Lower leg skin (tissue), 3 donors: ENCODE results near the gene CD28.

Experiments
- POLR2A ChIP-seq, 2 donors: fragments of 450-650 bp; IDR thresholded peaks; one replicate each; pipeline ENCODE4 v1.6.1; 2016 to 2017; ENCODE audit warnings: antibody characterized with exemption in 2 of 2, mild to moderate bottlenecking in 1 of 2, moderate library complexity in 1 of 2
- TF ChIP-seq, protein P1 (sequence below), 3 donors: fragments of 450-650 bp; IDR thresholded peaks; one replicate each; pipeline ENCODE4 v1.5.1; 2016; ENCODE audit warnings: antibody characterized with exemption in 3 of 3, mild to moderate bottlenecking in 3 of 3, moderate library complexity in 2 of 3

DNA sequence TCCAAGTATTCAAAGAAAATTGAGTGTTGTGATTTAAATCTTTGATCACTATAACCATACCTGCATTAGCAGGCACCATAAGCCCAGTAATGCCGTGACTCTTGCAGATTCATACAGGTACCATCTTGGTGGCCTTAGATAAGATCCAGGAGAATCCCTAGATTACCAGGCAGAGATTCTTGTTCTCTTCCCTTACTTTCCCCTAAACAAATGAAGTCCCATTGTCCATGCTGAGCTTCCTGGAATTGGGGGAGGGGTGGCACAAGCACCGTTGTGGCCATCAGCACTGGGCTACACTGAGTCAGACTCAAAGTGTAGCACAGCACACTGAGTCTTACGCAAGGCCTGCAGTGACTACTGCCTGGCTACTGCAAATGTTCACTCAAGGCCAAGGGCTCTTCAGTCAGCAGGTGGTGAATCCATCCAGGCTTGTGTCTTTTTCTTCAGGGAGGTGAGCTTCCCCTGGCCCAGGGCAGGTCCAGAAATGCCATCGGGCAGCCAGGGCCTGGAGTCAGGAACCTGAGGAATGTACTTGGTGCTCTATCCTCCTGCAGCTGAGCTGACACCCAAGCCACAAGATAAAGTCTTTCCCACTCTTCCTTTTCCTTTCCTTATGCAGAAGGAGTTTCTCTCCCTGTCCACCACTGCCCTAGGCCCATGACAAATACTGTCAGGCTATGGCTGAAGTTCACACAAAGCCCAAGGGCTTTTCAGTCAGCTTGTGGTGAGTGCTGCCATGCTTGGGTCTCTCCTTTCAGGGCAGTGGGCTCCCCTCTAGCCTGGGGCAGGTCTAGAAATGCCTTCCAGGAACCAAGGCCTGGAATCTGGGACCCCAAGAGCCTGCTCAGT, 52.6 kb downstream of the CD28 start:
- TF ChIP-seq POLR2A (IDR thresholded peaks at IDR 0.05) = no peak
- TF ChIP-seq, protein P1, sequence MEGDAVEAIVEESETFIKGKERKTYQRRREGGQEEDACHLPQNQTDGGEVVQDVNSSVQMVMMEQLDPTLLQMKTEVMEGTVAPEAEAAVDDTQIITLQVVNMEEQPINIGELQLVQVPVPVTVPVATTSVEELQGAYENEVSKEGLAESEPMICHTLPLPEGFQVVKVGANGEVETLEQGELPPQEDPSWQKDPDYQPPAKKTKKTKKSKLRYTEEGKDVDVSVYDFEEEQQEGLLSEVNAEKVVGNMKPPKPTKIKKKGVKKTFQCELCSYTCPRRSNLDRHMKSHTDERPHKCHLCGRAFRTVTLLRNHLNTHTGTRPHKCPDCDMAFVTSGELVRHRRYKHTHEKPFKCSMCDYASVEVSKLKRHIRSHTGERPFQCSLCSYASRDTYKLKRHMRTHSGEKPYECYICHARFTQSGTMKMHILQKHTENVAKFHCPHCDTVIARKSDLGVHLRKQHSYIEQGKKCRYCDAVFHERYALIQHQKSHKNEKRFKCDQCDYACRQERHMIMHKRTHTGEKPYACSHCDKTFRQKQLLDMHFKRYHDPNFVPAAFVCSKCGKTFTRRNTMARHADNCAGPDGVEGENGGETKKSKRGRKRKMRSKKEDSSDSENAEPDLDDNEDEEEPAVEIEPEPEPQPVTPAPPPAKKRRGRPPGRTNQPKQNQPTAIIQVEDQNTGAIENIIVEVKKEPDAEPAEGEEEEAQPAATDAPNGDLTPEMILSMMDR (IDR thresholded peaks at IDR 0.05) = no peak
